Neural progenitor cell (in vitro differentiated cells): ENCODE data around the gene IRAK3. TPM values are rescaled to one million over a fixed set of nuclear protein-coding genes. Genes with fewer than 3 reads are reported as not detected.

Source experiments
- DNase-seq: peaks from one replicate; pipeline ENCODE4 v3.0.0-alpha.2; 2016; ENCODE audit warnings: low spot score
- H2AFZ ChIP-seq: fragments of 200-600 bp; sonication (generic); replicated peaks from 2 replicates; pipeline ENCODE4 v1.6.1; 2016; ENCODE audit warnings: antibody characterized with exemption
- H3F3A ChIP-seq: fragments of 200-600 bp; sonication (generic); 2 replicates; pipeline ENCODE4 v1.6.1; 2016; ENCODE audit warnings: antibody characterized with exemption, low read depth
- H3K27ac ChIP-seq: fragments of 200-600 bp; sonication (generic); 2 replicates; pipeline ENCODE4 v1.5.1; 2016; ENCODE audit warnings: mild to moderate bottlenecking
- H3K27me3 ChIP-seq: fragments of 200-600 bp; sonication (generic); 2 replicates; pipeline ENCODE4 v1.6.1; 2016; ENCODE audit warnings: mild to moderate bottlenecking, moderate library complexity
- H3K36me3 ChIP-seq: fragments of 200-600 bp; sonication (generic); 2 replicates; pipeline ENCODE4 v1.5.1; 2016
- H3K4me1 ChIP-seq: fragments of 200-600 bp; sonication (generic); 2 replicates; pipeline ENCODE4 v1.6.1; 2016; ENCODE audit warnings: mixed run types
- H3K4me2 ChIP-seq: fragments of 200-600 bp; sonication (generic); 2 replicates; pipeline ENCODE4 v1.6.1; 2016
- H3K4me3 ChIP-seq: fragments of 200-600 bp; sonication (generic); 2 replicates; pipeline ENCODE4 v1.5.1; 2016
- H3K79me2 ChIP-seq: fragments of 200-600 bp; sonication (generic); 2 replicates; pipeline ENCODE4 v1.6.1; 2016; ENCODE audit warnings: low read depth
- H3K9ac ChIP-seq: fragments of 200-600 bp; sonication (generic); 2 replicates; pipeline ENCODE4 v1.6.1; 2016
- H3K9me3 ChIP-seq: fragments of 200-600 bp; sonication (generic); 2 replicates; pipeline ENCODE4 v1.5.1; 2016; ENCODE audit warnings: low read depth
- H4K20me1 ChIP-seq: fragments of 200-600 bp; sonication (generic); 2 replicates; pipeline ENCODE4 v1.6.1; 2016; ENCODE audit warnings: low read depth
- H3K27ac Mint-ChIP-seq: 3 replicates; pipeline ENCODE4 v1.8.0; 2021; ENCODE audit warnings: mixed read lengths
- H3K27me3 Mint-ChIP-seq: 2 replicates; pipeline ENCODE4 v1.8.0; 2022; ENCODE audit warnings: low read depth, mild to moderate bottlenecking, inconsistent platforms, moderate library complexity, mixed read lengths; ENCODE audit not compliant: insufficient read depth
- H3K36me3 Mint-ChIP-seq: 3 replicates; pipeline ENCODE4 v1.8.0; 2021; ENCODE audit warnings: mixed read lengths
- H3K4me1 Mint-ChIP-seq: 3 replicates; pipeline ENCODE4 v1.8.0; 2021; ENCODE audit warnings: mixed read lengths
- H3K4me3 Mint-ChIP-seq: 3 replicates; pipeline ENCODE4 v1.8.0; 2021; ENCODE audit warnings: mild to moderate bottlenecking, moderate library complexity, mixed read lengths
- H3K9me3 Mint-ChIP-seq: 3 replicates; pipeline ENCODE4 v1.8.0; 2020; ENCODE audit warnings: mixed read lengths
- CTCF ChIP-seq: fragments of 200-600 bp; sonication (generic); IDR thresholded peaks from 2 replicates; pipeline ENCODE4 v1.5.1; 2017; ENCODE audit warnings: antibody characterized with exemption, mild to moderate bottlenecking
- EZH2 ChIP-seq: fragments of 200-600 bp; sonication (generic); IDR thresholded peaks from 2 replicates; pipeline ENCODE4 v1.6.1; 2017; ENCODE audit warnings: antibody characterized with exemption, mild to moderate bottlenecking, moderate library complexity
- EZH2phosphoT487 ChIP-seq: fragments of 200-600 bp; sonication (generic); IDR thresholded peaks from 2 replicates; pipeline ENCODE4 v1.6.1; 2017; ENCODE audit warnings: antibody characterized with exemption
- total RNA-seq: library from RNA; depleted of rRNA; stranded (reverse); fragments of >200 nt; gene quantifications from 2 replicates; pipeline ENCODE4 v1.2.3, GENCODE V29; 2015; ENCODE audit warnings: low replicate concordance

Gene IRAK3
- total RNA-seq, 1 donor from 2014 or later: 3.0 TPM

- Histone ChIP-seq H2AFZ (no peak overlapping the region), H3K9me3 (no peaks in the 10 kb centered on the region), H3K27me3 (peaks cover 4% of the 10 kb centered on the region), H3K79me2 (no peaks in the 10 kb centered on the region), H3K4me1 (peaks cover 12% of the 10 kb centered on the region), H3F3A (peaks cover 4% of the 10 kb centered on the region), H3K9ac (no peak overlapping the region), H3K4me2 (no peak overlapping the region), H4K20me1 (no peaks in the 10 kb centered on the region), H3K4me3 (no peak overlapping the region), H3K27ac (no peak overlapping the region), H3K36me3 (no peaks in the 10 kb centered on the region)
- peaks cover 15% of the 10 kb centered on the region for H3K4me1 Mint-ChIP-seq
- no peak for TF ChIP-seq CTCF
- no peak for TF ChIP-seq EZH2
- no peak for TF ChIP-seq EZH2phosphoT487
- DNase-seq: no peak
- H3K27me3 Mint-ChIP-seq: peaks cover 13% of the 10 kb centered on the region
- no peaks in the 10 kb centered on the region for H3K36me3 Mint-ChIP-seq
- peaks cover 2% of the 10 kb centered on the region for H3K9me3 Mint-ChIP-seq
- H3K4me3 Mint-ChIP-seq: no peak overlapping the region
- H3K27ac Mint-ChIP-seq: no peak overlapping the region
These were observed 52.3 kb downstream of the IRAK3 start for GRCh38 chr12:66241061-66242043.

GRCh38 chr12:66242311-66242710, 53.3 kb downstream of the IRAK3 start:
- H3K9me3 ChIP-seq: no peaks in the 10 kb centered on the region
- DNase-seq: no peak
- Mint-ChIP-seq H3K4me3 (no peak overlapping the region), H3K9me3 (no peaks in the 10 kb centered on the region), H3K4me1 (peaks cover 15% of the 10 kb centered on the region), H3K36me3 (no peaks in the 10 kb centered on the region), H3K27ac (no peak overlapping the region), H3K27me3 (peaks cover 9% of the 10 kb centered on the region)
- no peak overlapping the region for H3K4me3 ChIP-seq
- H3K27me3 ChIP-seq: no peaks in the 10 kb centered on the region
- no peak overlapping the region for H3K9ac ChIP-seq
- H3F3A ChIP-seq: no peaks in the 10 kb centered on the region
- no peak overlapping the region for H2AFZ ChIP-seq
- peaks cover 12% of the 10 kb centered on the region for H3K4me1 ChIP-seq
- TF ChIP-seq CTCF: no peak
- TF ChIP-seq EZH2: no peak
- TF ChIP-seq EZH2phosphoT487: no peak
- H3K27ac ChIP-seq: no peak overlapping the region
- no peaks in the 10 kb centered on the region for H3K79me2 ChIP-seq
- no peaks in the 10 kb centered on the region for H3K36me3 ChIP-seq
- no peak overlapping the region for H3K4me2 ChIP-seq
- H4K20me1 ChIP-seq: no peaks in the 10 kb centered on the region

- H3K27ac Mint-ChIP-seq: no peak overlapping the region
- no peak overlapping the region for H2AFZ ChIP-seq
These were observed 54.9 kb downstream of the IRAK3 start for GRCh38 chr12:66243911-66244310.

More at GRCh38 chr12:66243911-66244310, 54.9 kb downstream of the IRAK3 start:
- H3K4me1 Mint-ChIP-seq: peaks cover 15% of the 10 kb centered on the region
- H3K4me3 ChIP-seq: no peak overlapping the region
- no peaks in the 10 kb centered on the region for H3K9me3 ChIP-seq
- H3K36me3 Mint-ChIP-seq: no peaks in the 10 kb centered on the region
- H3K4me1 ChIP-seq: peaks cover 9% of the 10 kb centered on the region
- no peaks in the 10 kb centered on the region for H3K9me3 Mint-ChIP-seq
- H3K4me2 ChIP-seq: no peak overlapping the region
- H3K27me3 Mint-ChIP-seq: peaks cover 6% of the 10 kb centered on the region
- no peaks in the 10 kb centered on the region for H3K36me3 ChIP-seq
- H3K79me2 ChIP-seq: no peaks in the 10 kb centered on the region
- no peaks in the 10 kb centered on the region for H4K20me1 ChIP-seq
- H3K4me3 Mint-ChIP-seq: no peak overlapping the region
- no peak overlapping the region for H3K27ac ChIP-seq
- H3K9ac ChIP-seq: no peak overlapping the region
- no peak for TF ChIP-seq EZH2
- TF ChIP-seq CTCF: no peak
- no peak for TF ChIP-seq EZH2phosphoT487
- H3F3A ChIP-seq: no peaks in the 10 kb centered on the region
- DNase-seq: no peak
- H3K27me3 ChIP-seq: no peaks in the 10 kb centered on the region
